Fibroblast of lung (primary cell): ENCODE results near the gene LTN1.
"Not testable (repeated sequence)": the region's sequence is repeated elsewhere in the genome, so short reads cannot be mapped to it uniquely, and the experiment has no call there.

Experiments used
- CTCF ChIP-seq, 2 donors: IDR thresholded peaks in 1 of 2; conservative IDR thresholded peaks in 1 of 2; 1 replicate in 1 of 2; 2 replicates in 1 of 2; pipeline ENCODE4 v1.5.1; 2011 to 2012; ENCODE audit warnings: low read length in 2 of 2, control low read depth in 1 of 2, inconsistent platforms in 1 of 2, low read depth in 1 of 2, mild to moderate bottlenecking in 1 of 2
- EZH2 ChIP-seq: IDR thresholded peaks from 2 replicates; pipeline ENCODE4 v1.5.1; 2012; ENCODE audit warnings: low read length, control low read depth, mild to moderate bottlenecking; ENCODE audit errors: missing control alignments

- not testable (repeated sequence) for TF ChIP-seq CTCF (conservative IDR thresholded peaks at IDR 0.05 in 1 of 2, IDR thresholded peaks at IDR 0.05 in 1 of 2; ENCODE audit: low read depth in 1 of 2, low read length in 2 of 2); EZH2
Observed at GRCh38 chr21:29011236-29011635, 18.6 kb upstream of the LTN1 start.
